HG03442 (cell line): Measurements from ENCODE around the gene UNC13A.
"Not testable (repeated sequence)": the region's sequence is repeated elsewhere in the genome, so short reads cannot be mapped to it uniquely, and the experiment has no call there.

Source experiments
- ATAC-seq: cut with Tn5 transposase; IDR thresholded peaks from one replicate; pipeline ENCODE4 v1.9.1; 2021; ENCODE audit warnings: mild to moderate bottlenecking, moderate library complexity; ENCODE audit not compliant: unreplicated experiment

The UNC13A gene

DNA sequence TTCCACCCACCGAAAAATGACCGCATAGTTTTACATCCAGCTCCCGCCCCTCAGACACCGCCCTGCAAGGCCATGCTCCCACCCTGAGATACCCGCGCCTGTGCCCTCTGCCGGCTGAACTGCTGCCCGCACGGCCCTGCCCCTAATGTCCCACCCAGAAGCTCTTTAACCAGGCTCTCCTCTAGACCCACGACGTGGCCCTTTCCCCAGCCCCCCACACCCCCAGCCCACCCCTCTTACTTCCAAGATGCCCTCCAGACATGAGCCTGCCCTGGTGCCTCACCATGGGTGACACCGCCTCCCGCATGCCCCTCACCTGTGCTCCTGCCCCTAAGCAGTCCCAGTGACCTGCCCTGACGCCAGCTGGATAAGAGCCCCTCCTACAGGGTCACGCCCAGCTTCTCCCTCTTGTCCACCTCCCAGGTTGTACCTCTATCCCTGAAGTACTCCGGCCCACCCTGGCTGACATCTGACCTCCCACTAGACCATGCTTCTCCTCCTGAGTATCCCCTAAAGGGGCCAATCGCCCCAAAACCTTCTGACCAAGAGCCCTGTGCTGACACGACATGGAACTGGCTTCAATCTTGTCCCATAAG, 81.5 kb downstream of the UNC13A start:
- no peak for ATAC-seq

DNA sequence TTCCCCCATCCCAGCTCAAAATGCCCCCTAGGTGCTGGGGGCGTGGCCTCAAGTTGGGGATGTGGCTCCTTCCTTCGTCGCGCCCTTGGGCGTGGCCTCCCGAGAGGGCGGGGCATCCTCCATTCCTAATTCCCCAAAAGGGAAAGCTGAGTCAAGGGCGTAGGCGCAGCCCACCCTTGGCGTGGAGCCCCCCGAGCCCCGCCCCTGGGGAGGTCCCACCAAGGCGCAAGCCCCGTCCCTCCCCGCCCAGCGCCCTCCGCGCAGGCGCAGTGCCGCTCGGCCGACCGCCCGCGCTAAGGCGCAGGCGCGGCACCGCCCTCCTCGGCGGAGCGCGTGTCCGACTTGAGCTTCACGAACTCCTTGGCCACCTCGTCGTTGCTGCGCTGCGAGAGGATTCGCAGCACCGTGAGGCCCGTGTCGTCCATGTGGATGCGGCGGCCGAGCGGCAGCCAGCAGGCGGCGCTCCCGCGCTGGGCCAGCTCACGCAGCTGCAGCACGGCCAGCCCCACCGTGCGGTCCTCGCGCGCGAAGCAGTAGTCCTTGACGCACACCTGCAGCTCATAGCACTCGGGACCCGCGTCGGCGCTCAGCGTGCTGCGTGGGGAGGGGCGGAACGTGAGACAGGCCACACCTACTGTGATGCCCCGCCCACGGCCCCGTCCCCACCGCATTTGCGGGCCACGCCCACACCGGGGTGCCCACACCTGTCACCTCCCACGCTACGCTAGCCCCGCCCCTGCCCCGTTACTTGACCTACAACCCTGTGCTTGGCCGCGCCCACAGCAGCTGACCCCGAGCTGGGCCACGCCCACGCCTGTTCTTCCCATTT, 82.2 kb downstream of the UNC13A start:
- peak; percentile 55 for ATAC-seq

DNA sequence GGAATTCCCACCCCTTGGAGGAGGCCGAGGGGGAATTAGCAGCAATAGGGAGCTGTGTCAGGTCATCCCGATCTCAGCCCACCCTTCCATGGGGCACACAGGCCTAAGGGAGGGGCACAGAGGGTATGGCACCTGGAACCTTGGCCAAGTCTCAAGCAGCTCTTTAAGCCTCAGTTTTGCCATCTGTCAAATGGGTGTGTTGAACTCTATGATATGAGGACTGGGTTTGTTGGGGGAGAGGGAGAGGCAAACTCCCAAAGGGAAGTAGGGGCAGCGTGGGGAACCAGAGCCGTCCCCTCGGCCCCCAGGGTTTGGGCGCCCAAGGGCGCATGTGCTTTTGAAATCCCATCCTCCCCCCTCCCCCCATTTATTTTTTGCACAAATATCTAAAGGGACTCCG, 83.0 kb downstream of the UNC13A start:
- no peak for ATAC-seq

DNA sequence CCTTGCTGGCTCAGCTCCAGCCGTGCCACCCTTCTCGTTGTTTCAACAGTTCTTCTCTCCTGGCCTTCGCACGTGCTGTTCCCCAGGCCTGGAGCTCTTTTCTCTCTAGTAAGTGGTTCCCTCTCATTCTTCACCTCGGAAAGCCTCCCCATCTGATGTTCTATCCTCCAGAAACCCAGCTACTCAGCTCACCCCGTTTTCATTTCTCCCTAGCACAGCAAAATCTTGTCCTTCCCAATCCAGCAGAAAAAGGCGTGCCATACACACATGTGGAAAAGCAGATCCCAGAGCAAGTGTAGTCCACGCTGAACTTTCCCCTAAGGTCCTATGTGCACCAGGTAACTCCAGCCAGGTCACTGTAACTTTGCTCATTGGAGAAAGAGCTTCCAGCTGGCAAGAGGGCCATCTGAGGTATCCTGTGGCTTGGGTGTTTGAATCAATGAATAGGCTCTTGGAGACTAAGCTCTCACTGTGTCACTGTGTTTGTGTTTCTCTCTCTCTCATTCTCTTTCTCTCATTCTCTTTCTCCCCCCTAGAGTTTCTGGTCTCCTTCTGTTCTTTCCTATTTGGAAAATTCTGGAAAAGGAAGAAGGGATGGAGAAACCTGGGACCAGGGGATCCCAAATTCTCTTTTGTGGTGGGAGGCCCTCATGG, 83.7 kb downstream of the UNC13A start:
- ATAC-seq = no peak

DNA sequence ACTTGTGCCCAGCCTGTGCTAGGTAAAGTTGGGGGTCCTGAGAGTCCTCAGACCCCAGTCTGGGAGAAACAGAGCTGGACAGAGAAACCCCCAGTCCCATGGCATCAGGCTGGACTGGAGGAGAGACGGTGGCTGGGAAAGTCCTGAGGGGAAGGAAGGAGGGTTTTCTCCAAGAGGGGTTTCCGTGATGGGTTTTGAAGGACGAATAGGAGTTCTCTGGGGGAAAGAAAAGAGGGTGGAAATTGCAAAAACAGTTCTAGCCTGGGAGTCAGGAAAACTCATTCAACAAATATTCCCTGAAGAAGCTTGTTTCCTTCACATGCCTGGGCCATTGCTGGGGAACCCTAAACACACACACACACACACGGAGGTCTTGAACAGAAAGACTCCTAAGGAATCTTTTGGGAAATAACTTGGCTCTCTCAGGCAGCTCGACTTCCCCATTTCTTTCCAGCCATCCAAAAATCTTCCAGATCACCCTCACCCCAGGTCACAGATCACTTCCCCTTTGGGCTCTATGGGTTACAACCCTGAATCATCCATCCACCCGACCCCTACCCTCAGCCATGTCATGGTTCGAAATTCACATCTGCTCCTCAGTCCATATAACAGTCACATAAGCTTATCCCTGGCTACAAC, 85.2 kb downstream of the UNC13A start:
- no peak for ATAC-seq

DNA sequence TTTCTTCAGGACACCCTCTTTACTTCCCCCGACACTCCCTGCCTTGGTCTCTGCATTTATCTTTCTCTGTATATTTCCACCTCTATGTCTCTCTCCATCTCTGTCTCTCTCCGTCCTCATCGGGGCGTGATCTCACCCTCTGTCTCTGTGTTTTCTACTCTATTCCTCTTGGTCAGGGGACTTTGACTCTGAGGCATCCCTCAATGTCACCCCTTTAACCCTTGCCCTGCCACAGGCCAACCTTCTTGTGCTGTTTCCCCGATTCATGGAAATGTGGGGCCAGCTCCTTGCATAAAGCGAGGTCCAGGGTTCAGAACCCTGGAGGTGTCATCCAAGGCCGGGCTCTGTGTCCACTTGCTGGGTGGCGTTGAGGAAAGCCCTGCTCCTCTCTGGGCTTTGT, 85.9 kb downstream of the UNC13A start:
- ATAC-seq = no peak

DNA sequence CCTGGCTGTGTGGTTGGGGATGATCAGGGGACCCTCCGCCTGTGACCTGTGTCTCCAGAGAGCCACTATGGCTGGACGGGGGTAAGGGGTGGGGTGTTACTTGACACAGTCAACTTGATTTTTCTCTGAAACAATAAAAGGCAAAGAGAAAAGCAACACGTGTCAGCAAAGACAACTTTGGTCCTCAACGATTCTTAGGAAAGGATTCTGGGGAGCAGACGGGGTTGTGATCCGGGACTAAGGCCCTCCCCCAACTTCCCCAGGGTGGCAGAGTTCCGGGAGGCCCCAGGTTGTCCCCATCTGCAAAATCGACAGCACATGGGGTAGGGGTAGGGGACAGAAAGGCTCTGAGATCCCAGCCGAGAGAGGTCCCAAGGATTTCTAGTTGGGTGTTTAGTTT, 86.5 kb downstream of the UNC13A start:
- no peak for ATAC-seq

DNA sequence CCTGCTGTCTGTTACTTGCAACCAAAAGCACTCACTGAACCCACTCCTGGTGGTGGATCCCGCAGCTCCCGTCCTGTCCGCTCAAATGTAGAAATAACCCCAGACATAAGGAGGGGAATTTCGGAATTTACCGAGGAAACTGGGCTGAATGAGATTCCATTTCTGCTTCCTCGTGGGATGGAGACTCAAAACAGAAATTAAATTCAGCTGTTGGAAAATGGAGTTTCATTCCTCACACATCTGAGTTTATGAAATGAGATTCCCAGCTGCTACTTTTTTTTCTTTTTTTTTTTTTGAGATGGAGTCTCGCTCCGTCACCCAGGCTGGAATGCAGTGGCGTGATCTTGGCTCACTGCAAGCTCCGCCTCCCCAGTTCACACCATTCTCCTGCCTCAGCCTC, 88.4 kb downstream of the UNC13A start:
- no peak for ATAC-seq

DNA sequence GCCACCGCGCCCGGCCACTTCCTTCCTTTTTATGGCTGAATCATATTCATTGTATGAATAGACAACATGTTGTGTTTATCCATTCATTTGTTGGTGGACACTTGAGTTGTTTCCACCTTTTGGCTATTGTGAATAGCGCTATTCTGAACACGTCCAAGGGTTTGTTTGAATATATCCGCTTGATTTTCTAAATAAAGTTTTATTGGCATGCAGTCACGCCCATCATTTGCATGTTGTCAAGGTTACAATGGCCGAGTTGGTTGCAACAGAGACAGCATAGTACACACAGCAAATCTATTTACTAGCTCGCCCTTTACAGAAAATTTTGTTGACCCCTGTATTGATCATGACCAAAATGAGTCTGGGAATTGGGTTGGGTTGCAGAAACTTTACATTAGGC, 89.2 kb downstream of the UNC13A start:
- no peak for ATAC-seq

DNA sequence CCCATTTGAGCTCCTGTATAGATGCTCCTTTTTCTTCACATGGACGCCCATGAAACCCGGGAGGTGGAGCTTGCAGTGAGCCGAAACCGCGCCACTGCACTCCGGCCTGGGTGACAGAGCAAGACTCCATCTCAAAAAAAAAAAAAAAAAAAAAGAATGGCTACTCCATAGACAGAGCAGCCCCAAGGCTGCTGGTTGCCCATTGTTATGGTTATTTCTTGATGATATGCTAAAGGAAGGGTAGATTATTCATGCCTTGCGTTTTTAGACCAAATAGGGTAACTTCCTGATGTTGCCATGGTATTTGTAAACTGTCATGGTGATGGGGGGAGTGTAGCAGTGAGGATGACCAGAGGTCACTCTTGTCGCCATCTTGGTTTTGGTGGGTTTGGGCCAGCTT, 90.1 kb downstream of the UNC13A start:
- ATAC-seq = not testable (repeated sequence)

DNA sequence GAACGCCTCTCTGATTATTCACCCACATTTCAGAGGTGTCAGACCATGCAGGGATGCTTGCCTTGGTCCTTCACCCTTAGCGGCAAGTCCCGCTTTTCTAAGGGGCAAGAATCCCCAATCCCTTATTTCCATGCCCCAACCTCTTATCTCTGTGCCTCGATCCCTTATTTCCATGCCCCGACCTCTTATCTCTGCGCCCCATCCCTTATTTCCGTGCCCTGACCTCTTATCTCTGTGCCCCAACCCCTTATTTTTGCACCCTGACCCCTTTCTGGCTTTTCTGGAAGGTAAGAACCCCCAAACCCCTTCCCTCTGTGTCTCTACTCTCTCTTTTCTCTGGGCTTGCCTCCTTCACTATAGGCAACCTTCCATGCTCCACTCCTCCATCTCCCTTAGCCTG, 93.9 kb downstream of the UNC13A start:
- ATAC-seq = not testable (repeated sequence)

DNA sequence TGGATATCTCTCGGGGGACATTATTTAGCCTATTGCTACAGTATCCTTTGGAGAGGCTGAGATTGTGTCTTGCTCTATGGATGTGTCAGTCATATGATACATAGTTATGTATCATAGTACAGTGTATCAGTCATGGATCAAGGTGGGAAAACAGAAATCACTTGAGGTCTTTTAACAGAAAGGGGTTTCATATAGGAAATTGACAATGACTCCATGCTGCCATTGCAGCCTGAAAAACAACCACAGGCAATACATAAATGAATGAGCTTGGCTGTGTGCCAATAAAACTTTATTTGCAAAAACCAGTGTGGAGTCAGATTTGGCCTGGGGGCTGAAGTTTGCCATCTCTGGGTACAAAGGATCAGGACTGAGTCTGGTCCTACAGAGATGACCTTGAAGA, 97.3 kb downstream of the UNC13A start:
- no peak for ATAC-seq

DNA sequence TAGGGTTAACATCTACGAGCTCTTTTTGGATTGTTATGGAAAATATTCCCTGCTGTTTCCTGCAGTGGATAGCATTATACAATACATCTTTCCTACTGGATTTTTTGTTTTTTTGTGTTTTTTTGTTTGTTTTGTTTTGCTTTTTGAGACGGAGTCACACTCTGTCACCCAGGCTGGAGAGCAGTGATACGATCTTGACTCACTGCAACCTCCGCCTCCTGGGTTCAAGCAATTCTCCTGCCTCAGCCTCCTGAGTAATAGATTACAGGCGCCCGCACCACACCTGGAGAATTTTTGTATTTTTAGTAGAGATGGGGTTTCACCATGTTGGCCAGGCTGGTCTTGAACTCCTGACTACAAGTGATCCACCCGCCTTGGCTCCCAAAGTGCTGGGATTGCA, 102.8 kb downstream of the UNC13A start:
- ATAC-seq = not testable (repeated sequence)

DNA sequence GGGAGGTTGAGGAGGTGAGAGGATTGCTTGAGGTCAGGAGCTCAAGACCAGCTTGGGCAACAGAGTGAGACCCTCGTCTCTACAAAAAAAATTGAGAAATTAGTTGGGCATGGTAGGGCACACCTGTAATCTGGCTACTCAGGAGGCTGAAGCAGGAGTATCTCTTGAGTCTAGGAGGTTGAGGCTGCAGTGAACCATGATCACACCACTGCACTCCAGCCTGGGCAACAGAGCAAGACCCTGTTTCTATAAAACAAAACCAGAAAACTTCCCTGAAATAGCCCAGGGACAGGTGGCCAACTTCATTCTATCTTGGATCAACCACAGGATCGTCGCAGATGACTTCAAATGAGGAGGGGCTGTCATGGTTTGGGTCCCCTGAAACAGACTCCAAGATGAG, 104.0 kb downstream of the UNC13A start:
- no peak for ATAC-seq

DNA sequence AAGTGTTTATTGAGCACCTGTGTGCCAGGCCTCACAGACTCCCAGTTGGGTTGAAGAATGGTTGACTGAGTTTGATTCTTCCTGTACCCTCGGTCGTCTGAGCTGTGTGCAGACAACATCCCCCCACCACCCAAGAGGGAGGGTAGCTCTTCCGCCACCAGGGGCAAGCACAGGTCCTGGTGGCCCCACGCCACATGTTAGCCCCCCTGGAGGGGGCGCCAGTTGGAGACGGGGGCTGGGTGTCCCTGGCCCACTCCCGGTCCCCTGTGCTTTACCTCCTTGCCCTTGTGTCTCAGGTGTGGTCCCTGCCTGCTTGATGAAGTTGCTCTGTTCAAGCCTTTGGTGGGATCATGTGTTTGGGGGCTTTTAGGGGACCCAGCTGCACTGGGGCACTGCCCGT, 105.5 kb downstream of the UNC13A start:
- no peak for ATAC-seq

DNA sequence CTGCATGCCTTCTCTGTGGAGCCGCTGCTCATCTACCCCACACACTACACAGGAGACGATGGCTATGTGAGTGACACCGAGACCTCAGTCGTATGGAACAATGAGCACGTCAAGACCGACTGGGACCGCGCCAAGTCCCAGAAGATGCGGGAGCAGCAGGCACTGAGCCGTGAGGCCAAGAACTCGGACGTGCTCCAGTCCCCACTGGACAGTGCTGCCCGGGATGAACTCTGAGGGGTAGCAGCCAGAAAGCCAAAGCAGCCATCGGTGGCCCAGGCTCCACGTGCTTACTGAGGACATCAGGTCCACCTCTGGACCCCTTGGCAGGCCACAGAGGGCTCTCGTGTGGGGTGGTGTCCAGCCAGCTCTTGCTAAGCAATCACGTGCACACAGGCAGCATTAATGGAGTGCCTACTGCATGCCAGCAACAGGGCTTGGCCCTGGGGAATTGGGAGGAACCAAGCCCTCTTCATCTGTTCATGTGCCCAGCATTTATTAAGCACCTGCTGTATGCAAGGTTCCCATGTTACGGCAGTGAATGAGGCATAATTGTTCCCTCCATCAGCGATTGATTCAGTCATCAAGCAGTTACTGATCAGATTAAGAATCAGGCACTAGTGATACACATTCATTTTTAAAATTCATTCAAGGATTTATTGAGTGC, 106.8 kb downstream of the UNC13A start:
- ATAC-seq = no peak

DNA sequence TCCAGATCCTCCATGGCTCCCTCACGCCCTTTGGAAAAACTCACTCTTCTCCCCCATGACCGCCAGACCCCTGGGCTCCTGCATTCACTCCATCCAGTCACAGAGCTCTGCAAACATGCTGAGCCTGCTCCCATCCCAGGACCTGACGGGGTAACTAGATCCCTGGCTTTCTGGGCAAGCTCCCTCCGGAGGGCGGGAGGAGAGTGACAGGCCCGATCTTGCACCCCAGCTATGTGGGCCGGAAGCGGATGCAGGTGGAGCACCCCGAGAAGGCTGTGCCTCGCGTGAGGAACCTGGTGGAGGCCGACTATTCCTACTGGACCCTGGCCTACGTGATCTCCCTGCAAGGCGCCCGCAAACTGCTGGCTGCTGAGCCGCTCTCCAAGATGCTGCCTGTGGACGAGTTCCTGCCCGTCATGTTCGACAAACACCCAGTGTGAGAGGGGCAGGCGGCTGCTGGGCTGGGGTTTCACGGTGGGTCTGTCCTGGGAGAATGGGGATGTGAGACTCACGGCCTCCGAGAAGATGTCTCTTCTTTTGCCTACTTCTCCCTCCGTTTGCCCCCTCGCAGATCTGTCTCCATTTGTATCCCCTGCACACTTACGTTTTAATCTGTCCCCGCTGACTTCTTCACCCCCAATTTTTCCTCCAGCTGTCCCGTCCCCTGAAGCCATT, 107.5 kb downstream of the UNC13A start:
- no peak for ATAC-seq

DNA sequence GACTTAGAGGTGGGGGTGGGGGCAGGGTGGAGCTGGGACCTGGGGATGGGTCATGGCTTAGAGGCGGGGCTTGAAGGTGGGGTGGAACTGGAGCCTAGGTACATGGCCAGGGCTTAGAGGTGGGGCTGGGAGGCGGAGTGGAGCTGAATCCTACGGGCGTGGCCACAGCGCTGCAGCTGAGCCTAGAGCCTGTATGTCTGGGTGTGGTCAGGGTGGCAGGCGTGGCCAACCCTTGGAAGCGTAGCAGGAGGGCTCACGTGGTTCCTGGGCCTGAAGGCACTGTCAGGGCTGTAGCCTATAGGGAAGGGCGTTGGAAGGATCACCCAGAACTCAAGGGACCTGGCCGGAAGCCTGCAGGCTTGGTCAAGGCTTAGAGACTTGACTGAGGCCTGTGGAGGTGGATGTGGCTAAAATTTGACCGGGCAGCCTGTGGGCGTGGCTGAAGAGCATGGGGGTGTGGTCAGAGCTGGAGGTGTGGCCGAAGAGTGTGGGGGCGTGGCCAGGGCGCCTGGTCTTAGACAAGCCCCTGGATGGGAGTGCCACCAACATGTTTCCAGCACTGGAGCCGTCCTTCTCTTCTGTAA, 108.4 kb downstream of the UNC13A start:
- no peak for ATAC-seq

DNA sequence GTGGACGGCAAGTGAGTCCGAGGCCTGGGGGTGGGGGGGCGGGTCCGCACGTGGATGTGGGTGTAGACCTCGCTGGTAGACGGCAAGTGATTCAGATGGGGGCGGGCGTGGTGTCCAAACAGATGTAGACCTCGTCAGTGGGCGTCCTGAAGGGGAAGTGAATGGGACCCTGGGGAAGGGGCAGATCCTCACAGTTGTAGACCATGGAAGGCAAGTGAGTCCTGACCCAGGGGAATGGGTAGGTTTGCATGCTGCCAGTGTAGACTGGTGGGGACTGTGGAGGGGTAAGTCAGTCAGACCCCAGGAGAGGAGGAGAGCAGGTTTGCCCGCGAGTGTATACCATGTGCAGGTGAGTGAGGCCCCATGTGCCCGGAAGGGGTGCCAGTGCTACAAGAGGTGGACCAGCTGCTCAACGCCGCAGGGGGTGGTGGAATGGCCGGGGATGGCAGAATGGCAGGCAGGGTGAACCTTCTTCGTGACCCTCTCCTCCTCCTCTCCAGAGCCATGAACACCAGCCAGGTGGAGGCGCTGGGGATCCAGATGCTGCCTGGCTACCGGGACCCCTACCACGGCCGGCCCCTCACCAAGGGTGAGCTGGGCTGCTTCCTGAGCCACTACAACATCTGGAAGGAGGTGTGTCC, 110.6 kb downstream of the UNC13A start:
- ATAC-seq = no peak
